KMS-11 (cell line): ENCODE measurements around the gene POT1.
A peak's percentile ranks its signal among the peaks of the same experiment; 100 is the strongest.

Experiments
- H2AFZ ChIP-seq: fragments of 200-600 bp; sonication (generic); 2 replicates; pipeline ENCODE4 v1.6.1; 2016; ENCODE audit warnings: antibody characterized with exemption, mixed run types, low read depth
- H3K27ac ChIP-seq: fragments of 200-600 bp; sonication (generic); 2 replicates; pipeline ENCODE4 v1.6.1; 2016; ENCODE audit warnings: mild to moderate bottlenecking, mixed run types
- H3K27me3 ChIP-seq: fragments of 200-600 bp; sonication (generic); 2 replicates; pipeline ENCODE4 v1.6.1; 2017; ENCODE audit warnings: mild to moderate bottlenecking, low read depth, mixed run types, moderate library complexity; ENCODE audit not compliant: insufficient read depth
- H3K36me3 ChIP-seq: fragments of 200-600 bp; sonication (generic); 2 replicates; pipeline ENCODE4 v1.6.1; 2017; ENCODE audit warnings: mild to moderate bottlenecking, mixed run types; ENCODE audit not compliant: insufficient read depth
- H3K4me1 ChIP-seq: fragments of 200-600 bp; sonication (generic); 2 replicates; pipeline ENCODE4 v1.6.1; 2016; ENCODE audit warnings: mild to moderate bottlenecking, low read depth, mixed run types; ENCODE audit not compliant: poor library complexity, severe bottlenecking
- H3K4me2 ChIP-seq: fragments of 200-600 bp; sonication (generic); 2 replicates; pipeline ENCODE4 v1.7.0; 2016; ENCODE audit warnings: mild to moderate bottlenecking, mixed run types
- H3K4me3 ChIP-seq: fragments of 200-600 bp; sonication (generic); IDR thresholded peaks from 2 replicates; pipeline ENCODE4 v1.6.1; 2017; ENCODE audit warnings: low read depth, low read length, mixed read lengths; ENCODE audit not compliant: insufficient read depth
- H3K79me2 ChIP-seq: fragments of 200-600 bp; sonication (generic); 2 replicates; pipeline ENCODE4 v1.6.1; 2016; ENCODE audit warnings: low read depth, mixed run types; ENCODE audit not compliant: insufficient read depth
- H3K9ac ChIP-seq: fragments of 200-600 bp; sonication (generic); 2 replicates; pipeline ENCODE4 v1.6.1; 2016; ENCODE audit warnings: mild to moderate bottlenecking, mixed run types
- H4K20me1 ChIP-seq: fragments of 200-600 bp; sonication (generic); 2 replicates; pipeline ENCODE4 v1.6.1; 2016; ENCODE audit warnings: mild to moderate bottlenecking, mixed run types; ENCODE audit not compliant: insufficient read depth
- CTCF ChIP-seq: fragments of 200-600 bp; sonication (generic); conservative IDR thresholded peaks from 2 replicates; pipeline ENCODE4 v1.6.1; 2017; ENCODE audit warnings: low read depth, mild to moderate bottlenecking, antibody characterized with exemption, low read length, moderate library complexity, mixed read lengths

The POT1 gene

GRCh38 chr7:124879771-124880170, 49.9 kb downstream of the POT1 start:
- Histone ChIP-seq H3K79me2 (no peaks in the 10 kb centered on the region), H4K20me1 (no peaks in the 10 kb centered on the region), H3K27ac (peak overlapping the region; percentile 45; the same call in 1 of the 2 replicates), H3K9ac (no peak overlapping the region), H2AFZ (no peak overlapping the region), H3K27me3 (no peaks in the 10 kb centered on the region), H3K4me2 (peak overlapping the region; percentile 58), H3K4me3 (no peak overlapping the region), H3K4me1 (peaks cover 43% of the 10 kb centered on the region), H3K36me3 (no peaks in the 10 kb centered on the region)
- TF ChIP-seq CTCF: no peak

GRCh38 chr7:124879103-124879502, 50.5 kb downstream of the POT1 start:
- Histone ChIP-seq H3K9ac (no peak overlapping the region), H3K4me2 (peak overlapping the region; percentile 58)

DNA sequence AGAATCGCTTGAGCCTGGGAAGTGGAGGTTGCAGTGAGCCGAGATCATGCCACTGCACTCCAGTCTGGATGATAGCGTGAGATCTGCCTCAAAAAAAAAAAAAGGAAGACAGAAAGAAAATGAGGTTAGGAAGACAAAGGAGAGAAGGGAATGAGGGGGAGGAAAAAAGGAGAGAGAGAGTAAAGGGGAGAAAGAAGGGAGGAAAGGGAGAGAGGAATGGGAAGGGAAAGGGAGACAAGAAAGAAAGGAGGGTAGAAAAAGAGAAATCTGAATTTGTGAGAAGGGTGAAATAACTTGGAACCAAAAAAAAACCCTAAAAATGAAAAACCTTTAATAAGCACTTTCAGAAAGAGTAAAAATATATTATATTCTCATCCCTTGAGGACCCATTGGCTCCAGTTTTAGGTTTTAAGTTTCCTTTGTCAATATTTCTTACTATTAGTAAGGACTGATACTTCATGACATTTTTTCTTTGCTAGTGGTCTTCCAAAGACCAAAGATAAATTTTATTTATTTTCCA, 54.9 kb downstream of the POT1 start:
- Histone ChIP-seq H2AFZ (no peak overlapping the region), H4K20me1 (no peaks in the 10 kb centered on the region), H3K4me2 (peak overlapping the region; percentile 14; the same call in 1 of the 2 replicates), H3K4me3 (no peak overlapping the region), H3K4me1 (peaks cover 36% of the 10 kb centered on the region), H3K27ac (no peak overlapping the region), H3K9ac (no peak overlapping the region), H3K36me3 (no peaks in the 10 kb centered on the region), H3K79me2 (no peaks in the 10 kb centered on the region), H3K27me3 (no peaks in the 10 kb centered on the region)
- no peak for TF ChIP-seq CTCF

More at GRCh38 chr7:124879103-124879502, 50.5 kb downstream of the POT1 start:
- H4K20me1 ChIP-seq: no peaks in the 10 kb centered on the region
- H3K4me1 ChIP-seq: peaks cover 44% of the 10 kb centered on the region
- no peak overlapping the region for H2AFZ ChIP-seq
- no peaks in the 10 kb centered on the region for H3K36me3 ChIP-seq
- TF ChIP-seq CTCF: no peak
- H3K27ac ChIP-seq: peak overlapping the region; percentile 45
- H3K79me2 ChIP-seq: no peaks in the 10 kb centered on the region
- H3K27me3 ChIP-seq: no peaks in the 10 kb centered on the region
- H3K4me3 ChIP-seq: no peak overlapping the region

GRCh38 chr7:124857672-124858235, 71.9 kb downstream of the POT1 start:
- H3K4me2 ChIP-seq: no peak overlapping the region
- no peak overlapping the region for H2AFZ ChIP-seq
- TF ChIP-seq CTCF: no peak
- H4K20me1 ChIP-seq: no peaks in the 10 kb centered on the region
- no peak overlapping the region for H3K4me3 ChIP-seq
- no peaks in the 10 kb centered on the region for H3K27me3 ChIP-seq
- H3K9ac ChIP-seq: no peak overlapping the region
- no peaks in the 10 kb centered on the region for H3K79me2 ChIP-seq
- H3K36me3 ChIP-seq: no peaks in the 10 kb centered on the region
- no peak overlapping the region for H3K27ac ChIP-seq
- no peaks in the 10 kb centered on the region for H3K4me1 ChIP-seq
